H1 (cell line): ENCODE data around the gene SLC35F3. TPM values are rescaled to one million over a fixed set of nuclear protein-coding genes. Genes with fewer than 3 reads are reported as not detected.

Experiments used
- CTCF ChIA-PET: fragments of 300-600 bp; sonication (Branson Sonifier 250); formaldehyde crosslinking; loops from one replicate; lab custom pipeline; 2021; ENCODE audit not compliant: partially characterized antibody; lab: Charles Lee
- POLR2A ChIA-PET: fragments of 300-600 bp; sonication (Branson Sonifier 250); formaldehyde crosslinking; loops from one replicate; lab custom pipeline; 2021; ENCODE audit warnings: inconsistent platforms; ENCODE audit not compliant: partially characterized antibody; lab: Charles Lee
- DNase-seq, 2 experiments: peaks; one replicate each; pipeline versions ENCODE4 v3.0.0 to v3.0.0-alpha.2; 2010 to 2022; ENCODE audit warnings: low spot score in 2 of 2, low read depth in 1 of 2, mixed read lengths in 1 of 2
- FAIRE-seq: peaks from 2 replicates; lab custom pipeline; 2011; peaks lifted over from hg19 to GRCh38; lab: Jason Lieb, UNC
- H2AFZ ChIP-seq: 2 replicates; pipeline ENCODE4 v1.8.1; 2012; ENCODE audit warnings: low read length, inconsistent platforms
- H2AK5ac ChIP-seq: 2 replicates; pipeline ENCODE4 v1.6.1; 2013; ENCODE audit warnings: low read depth, low read length
- H2BK120ac ChIP-seq: replicated peaks from 2 replicates; pipeline ENCODE3; 2013; ENCODE audit warnings: low read depth, low read length, inconsistent platforms
- H2BK12ac ChIP-seq: 2 replicates; pipeline ENCODE4 v1.6.1; 2013; ENCODE audit warnings: low read depth, low read length
- H2BK15ac ChIP-seq: 2 replicates; pipeline ENCODE4 v1.6.1; 2013; ENCODE audit warnings: low read length
- H2BK20ac ChIP-seq: 2 replicates; pipeline ENCODE4 v1.6.1; 2013; ENCODE audit warnings: low read length
- H2BK5ac ChIP-seq: 2 replicates; pipeline ENCODE4 v1.6.1; 2013; ENCODE audit warnings: low read depth, low read length
- H3K14ac ChIP-seq: 2 replicates; pipeline ENCODE4 v1.6.1; 2013; ENCODE audit warnings: inconsistent platforms; ENCODE audit not compliant: insufficient read length
- H3K18ac ChIP-seq: 2 replicates; pipeline ENCODE4 v1.6.1; 2013; ENCODE audit warnings: low read length; ENCODE audit errors: extremely low read depth
- H3K23ac ChIP-seq: 2 replicates; pipeline ENCODE4 v1.6.1; 2013; ENCODE audit warnings: inconsistent platforms; ENCODE audit not compliant: insufficient read length
- H3K23me2 ChIP-seq: 2 replicates; pipeline ENCODE4 v1.6.1; 2013; ENCODE audit warnings: low read depth, low read length
- H3K27ac ChIP-seq: 2 replicates; pipeline ENCODE4 v1.6.1; 2011; ENCODE audit warnings: low read depth, low read length, inconsistent platforms
- H3K27me3 ChIP-seq, 4 experiments: replicated peaks in 1 of 4; 1 replicate in 1 of 4; 2 replicates in 3 of 4; pipeline versions ENCODE4 v1.6.1 to v1.8.1; 2011 to 2013; ENCODE audit warnings: low read length in 3 of 4, mild to moderate bottlenecking in 3 of 4, inconsistent platforms in 2 of 4, mixed read lengths in 2 of 4, moderate library complexity in 1 of 4; ENCODE audit not compliant: control insufficient read depth in 3 of 4, insufficient read depth in 3 of 4; ENCODE audit errors: extremely low read depth in 1 of 4
- H3K36me3 ChIP-seq, 4 experiments: 2 replicates each; pipeline versions ENCODE4 v1.6.1 to v1.8.1; 2011 to 2013; ENCODE audit warnings: mild to moderate bottlenecking in 4 of 4, low read length in 3 of 4, moderate library complexity in 2 of 4, control low read depth in 1 of 4, inconsistent platforms in 1 of 4; ENCODE audit not compliant: insufficient read depth in 4 of 4, control insufficient read depth in 2 of 4
- H3K4ac ChIP-seq: replicated peaks from 2 replicates; pipeline ENCODE3; 2013; ENCODE audit warnings: low read length, low read depth, mixed read lengths, inconsistent platforms; ENCODE audit not compliant: insufficient read length
- H3K4me1 ChIP-seq, 4 experiments: replicated peaks in 1 of 4; 1 replicate in 1 of 4; 2 replicates in 3 of 4; pipeline versions ENCODE4 v1.6.1 to v1.8.1; 2011 to 2013; ENCODE audit warnings: low read length in 3 of 4, inconsistent platforms in 2 of 4, mixed read lengths in 1 of 4; ENCODE audit not compliant: insufficient read depth in 4 of 4, control insufficient read depth in 3 of 4
- H3K4me2 ChIP-seq, 2 experiments: 2 replicates each; pipeline versions ENCODE4 v1.6.1 to v1.8.1; 2011 to 2013; ENCODE audit warnings: low read depth in 2 of 2, low read length in 2 of 2, control low read depth in 1 of 2, inconsistent platforms in 1 of 2, mild to moderate bottlenecking in 1 of 2; ENCODE audit not compliant: insufficient read depth in 1 of 2
- H3K4me3 ChIP-seq, 4 experiments: fragments of 200-600, 300-600 bp in 1 of 4; sonication (generic), shearing (Covaris generic), sonication (Bioruptor Twin) in 1 of 4; 2 replicates each; pipeline versions ENCODE4 v1.5.1 to v1.8.1; 2011 to 2016; ENCODE audit warnings: low read length in 4 of 4, low read depth in 3 of 4, control low read depth in 2 of 4, inconsistent platforms in 2 of 4, mild to moderate bottlenecking in 2 of 4, mixed read lengths in 1 of 4, moderate library complexity in 1 of 4; ENCODE audit not compliant: insufficient read depth in 2 of 4; ENCODE audit errors: extremely low read depth in 1 of 4
- H3K56ac ChIP-seq: replicated peaks from 2 replicates; pipeline ENCODE3; 2013; ENCODE audit warnings: low read depth, mild to moderate bottlenecking, mixed read lengths, low read length, inconsistent platforms; ENCODE audit not compliant: insufficient read length
- H3K79me1 ChIP-seq: 2 replicates; pipeline ENCODE4 v1.6.1; 2013; ENCODE audit warnings: low read depth, low read length, control low read depth
- H3K79me2 ChIP-seq, 2 experiments: 2 replicates each; pipeline versions ENCODE4 v1.6.1 to v1.8.1; 2012 to 2013; ENCODE audit warnings: low read length in 2 of 2, mild to moderate bottlenecking in 2 of 2, inconsistent platforms in 1 of 2; ENCODE audit not compliant: insufficient read depth in 2 of 2, control insufficient read depth in 1 of 2
- H3K9ac ChIP-seq, 4 experiments: replicated peaks in 1 of 4; 1 replicate in 1 of 4; 2 replicates in 3 of 4; pipeline versions ENCODE4 v1.6.1 to v1.8.1; 2011 to 2013; ENCODE audit warnings: low read depth in 3 of 4, low read length in 3 of 4, control low read depth in 2 of 4, mild to moderate bottlenecking in 2 of 4, moderate library complexity in 2 of 4, inconsistent platforms in 1 of 4; ENCODE audit errors: extremely low read depth in 1 of 4
- H3K9me3 ChIP-seq, 2 experiments: 2 replicates each; pipeline versions ENCODE4 v1.6.1 to v1.8.1; 2012 to 2013; ENCODE audit warnings: mild to moderate bottlenecking in 2 of 2, moderate library complexity in 2 of 2, control low read depth in 1 of 2, inconsistent platforms in 1 of 2, low read depth in 1 of 2, low read length in 1 of 2, mixed read lengths in 1 of 2; ENCODE audit not compliant: insufficient read depth in 2 of 2
- H4K20me1 ChIP-seq, 2 experiments: replicated peaks in 1 of 2; 2 replicates each; pipeline versions ENCODE3 to v1.8.1; 2011 to 2013; ENCODE audit warnings: inconsistent platforms in 2 of 2, low read length in 2 of 2, mild to moderate bottlenecking in 1 of 2; ENCODE audit not compliant: insufficient read depth in 2 of 2, control insufficient read depth in 1 of 2
- H4K5ac ChIP-seq: 2 replicates; pipeline ENCODE4 v1.6.1; 2013; ENCODE audit warnings: low read length, low read depth, mixed read lengths, inconsistent platforms; ENCODE audit not compliant: insufficient read length
- H4K8ac ChIP-seq: 2 replicates; pipeline ENCODE4 v1.8.0; 2013; ENCODE audit warnings: mild to moderate bottlenecking, moderate library complexity, low read length, inconsistent platforms; ENCODE audit not compliant: insufficient read depth; ENCODE audit errors: extremely low read depth
- H4K91ac ChIP-seq: replicated peaks from 2 replicates; pipeline ENCODE3; 2013; ENCODE audit warnings: low read length, mixed read lengths, inconsistent platforms; ENCODE audit not compliant: insufficient read length
- EGR1 ChIP-seq: IDR thresholded peaks from 2 replicates; pipeline ENCODE4 v1.6.1; 2011; ENCODE audit warnings: low read depth, low read length, borderline replicate concordance
- EP300 ChIP-seq, 2 experiments: IDR thresholded peaks; 1 replicate in 1 of 2; 2 replicates in 1 of 2; pipeline ENCODE4 v1.6.1; 2011 to 2012; ENCODE audit warnings: low read depth in 2 of 2, low read length in 2 of 2, mild to moderate bottlenecking in 2 of 2, borderline replicate concordance in 1 of 2, inconsistent platforms in 1 of 2, moderate library complexity in 1 of 2
- PHF8 ChIP-seq: fragments of 200-600 bp; sonication (generic); conservative IDR thresholded peaks from 2 replicates; pipeline ENCODE4 v1.7.1; 2012; ENCODE audit warnings: low read depth, mild to moderate bottlenecking, inconsistent platforms, low read length, moderate library complexity
- WGBS, 2 experiments: shearing (Covaris generic) in 1 of 2; methylation state at CpG; one replicate each; pipeline versions ENCODE4 v1.1.6 to v1.1.7; 2013 to 2015; ENCODE audit warnings: low lambda C conversion rate in 2 of 2, mixed read lengths in 2 of 2, inconsistent platforms in 1 of 2, low coverage in 1 of 2, missing lambda C conversion rate in 1 of 2; ENCODE audit not compliant: insufficient replicate concordance in 2 of 2, insufficient coverage in 1 of 2, insufficient read length in 1 of 2; ENCODE audit errors: extremely low coverage in 1 of 2, missing lambda C conversion rate in 1 of 2; 5-methylcytosine and 5-hydroxymethylcytosine counted together
- polyA plus RNA-seq, 7 experiments: library from polyadenylated mRNA; depleted of rRNA in 3 of 7; stranded (reverse) in 5 of 7; unstranded in 2 of 7; fragments of >200 nt in 5 of 7; fragments of 200-250 nt in 2 of 7; gene quantifications; 1 replicate in 5 of 7; 2 replicates in 1 of 7; 4 replicates in 1 of 7; pipeline versions ENCODE4 v1.2.1 to v1.2.3, GENCODE V29; 2011 to 2013; ENCODE audit warnings: missing spikeins in 2 of 7, mixed read lengths in 2 of 7
- total RNA-seq: library from RNA; stranded (reverse); fragmentation: NEBNext Ultra II Directional; extraction: Animal tissue kit (Norgen Biotek cat#: 25700); gene quantifications from 2 replicates; pipeline ENCODE4 v1.2.1, GENCODE V29; 2021

The SLC35F3 gene
- total and polyA plus RNA-seq, 2 of the 8 experiments (the other 6 are each of a cell fraction or from before 2014, with no cell fraction given) = 0.78 to 1.2 TPM

DNA sequence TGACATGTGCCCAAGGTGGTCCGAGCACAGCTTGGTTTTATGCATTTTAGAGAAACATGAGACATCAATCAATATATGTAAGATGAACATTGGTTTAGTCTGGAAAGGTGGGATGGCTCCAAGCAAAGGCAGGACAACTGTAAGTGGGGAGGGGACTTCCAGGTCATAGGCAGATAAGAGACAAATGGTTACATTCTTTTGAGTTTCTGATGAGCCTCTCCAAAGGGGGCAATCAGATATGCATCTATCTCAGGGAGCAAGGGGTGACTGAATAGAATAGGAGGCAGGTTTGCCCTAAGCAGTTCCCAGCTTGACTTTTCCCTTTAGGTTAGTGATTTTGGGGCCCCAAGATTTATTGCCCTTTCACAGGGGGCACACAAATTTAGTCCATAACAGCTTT is 374.5 kb downstream of the SLC35F3 start:
- no peak for DNase-seq

More for the DNA sequence above, 374.5 kb downstream of the SLC35F3 start:
- H2AK5ac ChIP-seq = no peak overlapping the region
- no peaks in the 10 kb centered on the region for H3K79me1 ChIP-seq
- H3K27ac ChIP-seq = no peak overlapping the region
- 92% methylated on average over 1 of the region's 1 CpG; no CpG with 5 or more reads in 1 of the 2 experiments for WGBS, 2 experiments
- no peak overlapping the region for H2BK12ac ChIP-seq
- no peak overlapping the region for H3K23ac ChIP-seq
- no peak overlapping the region for H4K8ac ChIP-seq
- no peaks in the 10 kb centered on the region for H4K20me1 ChIP-seq
- no peaks in the 10 kb centered on the region for H3K79me2 ChIP-seq
- no peak overlapping the region for H3K56ac ChIP-seq
- no peak for FAIRE-seq
- TF ChIP-seq EP300 (IDR thresholded peaks at IDR 0.05; ENCODE audit: borderline replicate concordance in 1 of 2, low read depth in 2 of 2, low read length in 2 of 2) (no peak), EGR1 (no peak), PHF8 (no peak)
- H3K4me1 ChIP-seq = peaks cover 0 to 5% (median 3%) of the 10 kb centered on the region in 4 experiments; a peak in 4 of 7 replicates
- H3K4ac ChIP-seq = no peak overlapping the region
- no peak overlapping the region for H2BK120ac ChIP-seq
- no peaks in the 10 kb centered on the region for H3K27me3 ChIP-seq
- H2AFZ ChIP-seq = no peak overlapping the region
- no peak overlapping the region for H2BK15ac ChIP-seq
- no peak overlapping the region for H4K5ac ChIP-seq
- no peak overlapping the region for H2BK20ac ChIP-seq
- H3K9ac ChIP-seq = no peak overlapping the region
- ChIA-PET POLR2A (no interaction called here), CTCF (interaction anchor here (0.6 to 3.5 kb wide), 3 partner anchors 11 to 53 kb away, joined by 4 to 8 read pairs (median 5); no protein-coding TSS in a partner anchor)
- H3K14ac ChIP-seq = no peak overlapping the region
- no peaks in the 10 kb centered on the region; the same call in 1 of the 2 replicates for H3K23me2 ChIP-seq
- H3K36me3 ChIP-seq = no peaks in the 10 kb centered on the region
- H3K4me3 ChIP-seq = no peak overlapping the region
- H4K91ac ChIP-seq = no peak overlapping the region
- no peak overlapping the region for H3K4me2 ChIP-seq
- H2BK5ac ChIP-seq = no peak overlapping the region
- no peaks in the 10 kb centered on the region for H3K9me3 ChIP-seq
- no peak overlapping the region for H3K18ac ChIP-seq
